Endodermal cell (in vitro differentiated cells): ENCODE measurements around the gene JAG2. TPM values are rescaled to one million over a fixed set of nuclear protein-coding genes. Genes with fewer than 3 reads are reported as not detected.
A peak's percentile ranks its signal among the peaks of the same experiment; 100 is the strongest.

Experiments
- DNase-seq: peaks from one replicate; pipeline ENCODE4 v3.0.0-alpha.2; 2017
- H3K27ac ChIP-seq: 2 replicates; pipeline ENCODE4 v1.5.1; 2013; ENCODE audit warnings: mild to moderate bottlenecking, low read depth, low read length, moderate library complexity
- H3K27me3 ChIP-seq: 2 replicates; pipeline ENCODE4 v1.6.1; 2013; ENCODE audit warnings: mild to moderate bottlenecking, low read length, moderate library complexity; ENCODE audit not compliant: insufficient read depth, control insufficient read depth, poor library complexity, severe bottlenecking
- H3K36me3 ChIP-seq: 2 replicates; pipeline ENCODE4 v1.7.0; 2013; ENCODE audit warnings: mild to moderate bottlenecking, low read length, moderate library complexity; ENCODE audit not compliant: control insufficient read depth, insufficient read depth
- H3K4me1 ChIP-seq: one replicate; pipeline ENCODE4 v1.7.0; 2013; ENCODE audit warnings: low read length; ENCODE audit not compliant: control insufficient read depth, insufficient read depth
- H3K4me3 ChIP-seq: 2 replicates; pipeline ENCODE4 v1.5.1; 2013; ENCODE audit warnings: mild to moderate bottlenecking, low read length, moderate library complexity
- H3K9ac ChIP-seq: 2 replicates; pipeline ENCODE4 v1.6.1; 2013; ENCODE audit warnings: mild to moderate bottlenecking, low read length, moderate library complexity; ENCODE audit not compliant: poor library complexity, severe bottlenecking; ENCODE audit errors: extremely low read depth
- H3K9me3 ChIP-seq: 2 replicates; pipeline ENCODE4 v1.6.1; 2013; ENCODE audit warnings: mild to moderate bottlenecking, low read length, moderate library complexity; ENCODE audit not compliant: control insufficient read depth
- H3K27ac Mint-ChIP-seq: 2 replicates; pipeline ENCODE4 v1.8.0; 2020; ENCODE audit warnings: mixed read lengths
- H3K27me3 Mint-ChIP-seq: 2 replicates; pipeline ENCODE4 v1.8.0; 2021; ENCODE audit warnings: mild to moderate bottlenecking, mixed read lengths; ENCODE audit not compliant: insufficient read depth
- H3K36me3 Mint-ChIP-seq: 2 replicates; pipeline ENCODE4 v1.8.0; 2020; ENCODE audit warnings: low read depth, mixed read lengths
- H3K4me1 Mint-ChIP-seq: 2 replicates; pipeline ENCODE4 v1.8.0; 2020; ENCODE audit warnings: mixed read lengths
- H3K4me3 Mint-ChIP-seq: 2 replicates; pipeline ENCODE4 v1.8.0; 2020; ENCODE audit warnings: mild to moderate bottlenecking, moderate library complexity, mixed read lengths
- H3K9me3 Mint-ChIP-seq: 2 replicates; pipeline ENCODE4 v1.8.0; 2020; ENCODE audit warnings: mild to moderate bottlenecking, mixed read lengths
- CTCF ChIP-seq: fragments of 200-600 bp; sonication (generic); conservative IDR thresholded peaks from 2 replicates; pipeline ENCODE4 v1.5.0; 2021; ENCODE audit warnings: antibody characterized with exemption, mild to moderate bottlenecking
- WGBS, 2 experiments: methylation state at CpG; one replicate each; pipeline versions ENCODE4 v1.1.5 to v1.1.7; 2013; ENCODE audit warnings: missing lambda C conversion rate in 2 of 2, mixed read lengths in 1 of 2; ENCODE audit not compliant: insufficient coverage in 1 of 2, insufficient read length in 1 of 2; 5-methylcytosine and 5-hydroxymethylcytosine counted together
- total RNA-seq, 2 donors: library from RNA; stranded (reverse); fragmentation: NEBNext Ultra II Directional in 1 of 2; extraction: Animal tissue kit (Norgen Biotek cat#: 25700) in 1 of 2; gene quantifications; 2 replicates in 1 of 2; 3 replicates in 1 of 2; pipeline ENCODE4 v1.2.1, GENCODE V29; 2021

JAG2 gene
- total RNA-seq, 2 donors from 2014 or later: 6.4 TPM

- H3K9me3 ChIP-seq: peaks cover 7% of the 10 kb centered on the region
- Mint-ChIP-seq H3K27ac (no peak overlapping the region), H3K9me3 (peaks cover 16% of the 10 kb centered on the region), H3K4me3 (no peak overlapping the region), H3K36me3 (peaks cover 18% of the 10 kb centered on the region), H3K27me3 (no peaks in the 10 kb centered on the region), H3K4me1 (no peaks in the 10 kb centered on the region)
- H3K27me3 ChIP-seq: no peaks in the 10 kb centered on the region
- H3K9ac ChIP-seq: no peak overlapping the region
- no peaks in the 10 kb centered on the region for H3K36me3 ChIP-seq
- no peak overlapping the region for H3K4me3 ChIP-seq
- H3K27ac ChIP-seq: no peak overlapping the region
- TF ChIP-seq CTCF: no peak
- H3K4me1 ChIP-seq: no peaks in the 10 kb centered on the region
- 97 to 100% methylated on average over 4 to 5 of the region's 5 CpGs for WGBS, 2 experiments
- DNase-seq: peak; percentile 11
Observed at GRCh38 chr14:105139831-105140239, 28.7 kb downstream of the JAG2 start.

- 74 to 81% methylated on average over 9 to 10 of the region's 10 CpGs for WGBS, 2 experiments
- no peak overlapping the region for H3K27ac Mint-ChIP-seq
- H3K4me3 Mint-ChIP-seq: no peak overlapping the region
Observed at GRCh38 chr14:105139212-105139825, 29.3 kb downstream of the JAG2 start.

GRCh38 chr14:105138551-105139111 is 29.9 kb downstream of the JAG2 start:
- DNase-seq: no peak
- no peak overlapping the region for H3K9ac ChIP-seq
- Mint-ChIP-seq H3K4me1 (no peaks in the 10 kb centered on the region), H3K4me3 (no peak overlapping the region), H3K27me3 (no peaks in the 10 kb centered on the region), H3K27ac (no peak overlapping the region), H3K9me3 (peaks cover 16% of the 10 kb centered on the region), H3K36me3 (peaks cover 18% of the 10 kb centered on the region)
- no peaks in the 10 kb centered on the region for H3K36me3 ChIP-seq
- WGBS, 2 experiments: 94 to 100% methylated on average over 5 to 15 of the region's 15 CpGs
- no peak overlapping the region for H3K27ac ChIP-seq
- H3K9me3 ChIP-seq: peaks cover 7% of the 10 kb centered on the region
- no peaks in the 10 kb centered on the region for H3K4me1 ChIP-seq
- H3K4me3 ChIP-seq: no peak overlapping the region
- H3K27me3 ChIP-seq: no peaks in the 10 kb centered on the region
- no peak for TF ChIP-seq CTCF

More at GRCh38 chr14:105139212-105139825, 29.3 kb downstream of the JAG2 start:
- Mint-ChIP-seq H3K36me3 (peaks cover 18% of the 10 kb centered on the region), H3K4me1 (no peaks in the 10 kb centered on the region), H3K9me3 (peaks cover 16% of the 10 kb centered on the region), H3K27me3 (no peaks in the 10 kb centered on the region)
- peaks cover 7% of the 10 kb centered on the region for H3K9me3 ChIP-seq
- no peak overlapping the region for H3K9ac ChIP-seq
- H3K4me1 ChIP-seq: no peaks in the 10 kb centered on the region
- H3K27me3 ChIP-seq: no peaks in the 10 kb centered on the region
- no peak overlapping the region for H3K4me3 ChIP-seq
- TF ChIP-seq CTCF: no peak
- peak; percentile 29 for DNase-seq
- no peak overlapping the region for H3K27ac ChIP-seq
- no peaks in the 10 kb centered on the region for H3K36me3 ChIP-seq
